DMS53 (cell line): Measurements from ENCODE around the gene CEACAM1.
"Not testable (repeated sequence)": the region's sequence is repeated elsewhere in the genome, so short reads cannot be mapped to it uniquely, and the experiment has no call there.

Experiments
- DNase-seq: peaks from one replicate; lab custom pipeline; 2025; lab: John Stamatoyannopoulos, UW

Gene CEACAM1

GRCh38 chr19:42512130-42512636 is 16.1 kb downstream of the CEACAM1 start:
- no peak for DNase-seq

- DNase-seq: no peak
These were observed 16.9 kb downstream of the CEACAM1 start for GRCh38 chr19:42511340-42511739.

GRCh38 chr19:42508892-42509444 is 19.3 kb downstream of the CEACAM1 start:
- no peak for DNase-seq

- DNase-seq: no peak
These were observed 23.2 kb downstream of the CEACAM1 start for GRCh38 chr19:42505066-42505465.

GRCh38 chr19:42501733-42502132 is 26.5 kb downstream of the CEACAM1 start:
- DNase-seq: no peak

- DNase-seq: not testable (repeated sequence)
These were observed 27.0 kb downstream of the CEACAM1 start for GRCh38 chr19:42501243-42501642.

GRCh38 chr19:42498169-42498757 is 30.0 kb downstream of the CEACAM1 start:
- peak; percentile 66 for DNase-seq

GRCh38 chr19:42497492-42498168 is 30.7 kb downstream of the CEACAM1 start:
- peak; percentile 96 for DNase-seq

- DNase-seq: no peak
These were observed 31.7 kb downstream of the CEACAM1 start for GRCh38 chr19:42496460-42497133.

GRCh38 chr19:42495663-42496062 is 32.6 kb downstream of the CEACAM1 start:
- no peak for DNase-seq

GRCh38 chr19:42494321-42494720 is 34.0 kb downstream of the CEACAM1 start:
- no peak for DNase-seq

GRCh38 chr19:42488783-42489521 is 39.3 kb downstream of the CEACAM1 start:
- peak; percentile 49 for DNase-seq

GRCh38 chr19:42487798-42488178 is 40.5 kb downstream of the CEACAM1 start:
- DNase-seq: no peak

GRCh38 chr19:42487032-42487797 is 41.1 kb downstream of the CEACAM1 start:
- DNase-seq: no peak

- not testable (repeated sequence) for DNase-seq
These were observed 43.2 kb downstream of the CEACAM1 start for GRCh38 chr19:42485036-42485435.

- DNase-seq: peak; percentile 31
These were observed 47.8 kb downstream of the CEACAM1 start for GRCh38 chr19:42480335-42481095.

- DNase-seq: no peak
These were observed 48.5 kb downstream of the CEACAM1 start for GRCh38 chr19:42479736-42480135.

- DNase-seq: no peak
These were observed 49.4 kb downstream of the CEACAM1 start for GRCh38 chr19:42478765-42479311.

GRCh38 chr19:42477933-42478332 is 50.3 kb downstream of the CEACAM1 start:
- no peak for DNase-seq

GRCh38 chr19:42477117-42477516 is 51.2 kb downstream of the CEACAM1 start:
- no peak for DNase-seq
